ENCODE measurements around the gene VSIG10L.
A peak's percentile ranks its signal among the peaks of the same experiment; 100 is the strongest.

Gene VSIG10L

DNA sequence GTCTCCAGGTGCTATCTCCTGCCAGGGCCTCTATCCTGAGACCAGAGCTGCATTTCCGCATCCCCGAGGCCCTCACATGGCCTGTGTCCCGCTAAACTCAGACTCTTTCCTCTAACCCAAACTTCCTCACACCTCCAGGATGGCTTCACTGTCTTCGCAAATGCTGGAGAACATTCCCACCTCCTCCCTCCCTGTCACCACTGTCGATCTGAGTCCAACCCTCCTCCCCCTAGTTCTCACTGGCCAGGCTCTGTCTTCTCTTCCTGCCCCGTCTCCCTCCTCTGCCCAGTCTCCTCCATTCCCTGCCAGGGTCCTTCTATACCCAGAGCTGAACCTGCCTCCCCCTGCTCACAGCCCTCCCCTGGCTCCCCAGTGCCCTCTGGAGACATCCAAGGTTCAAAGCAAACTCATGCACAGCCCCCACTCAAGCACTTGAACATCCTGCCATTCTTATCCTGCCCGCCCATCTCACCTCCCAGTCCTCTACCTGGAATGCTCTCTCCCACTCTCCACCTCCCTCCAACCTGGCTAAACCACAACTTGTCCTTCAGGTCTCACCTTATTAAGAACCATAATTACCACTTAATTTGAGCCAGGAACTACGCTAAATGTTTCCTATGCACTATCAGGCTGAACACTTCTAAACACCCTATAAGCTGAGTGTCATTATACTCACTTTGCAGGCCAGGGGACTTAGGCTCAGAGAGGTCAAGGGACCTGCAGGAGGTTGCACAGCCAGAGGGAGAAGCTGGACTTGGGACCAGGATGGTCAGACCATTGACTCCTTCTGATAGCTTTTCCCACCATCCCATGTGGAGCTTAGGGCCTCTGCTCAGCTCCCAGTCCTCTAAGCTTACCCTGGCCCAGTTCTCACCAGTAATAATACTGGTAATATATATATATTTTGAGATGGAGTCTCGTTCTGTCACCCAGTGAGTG lies 961 bp upstream of the VSIG10L start:
- Histone ChIP-seq H2BK120ac (ENCODE audit: insufficient read depth, low read length, poor library complexity) (no peak overlapping the region), H3K79me2 (ENCODE audit: control insufficient read depth, insufficient read depth, low read length, poor library complexity) (no peaks in the 10 kb centered on the region), H4K8ac (ENCODE audit: low read depth, low read length) (no peak overlapping the region), H3K4ac (ENCODE audit: low read depth, low read length) (no peak overlapping the region), H3K4me3 (ENCODE audit: low read depth, low read length) (no peak overlapping the region), H3K9me3 (ENCODE audit: insufficient read depth, low read depth, low read length) (no peaks in the 10 kb centered on the region), H3K23ac (ENCODE audit: low read length) (no peak overlapping the region), H2AK5ac (ENCODE audit: low read length) (no peak overlapping the region), H4K12ac (ENCODE audit: low read depth, low read length) (no peak overlapping the region), H2AFZ (ENCODE audit: insufficient read depth, low read length, poor library complexity) (no peak overlapping the region), H3K18ac (ENCODE audit: low read length) (no peak overlapping the region), H2BK12ac (ENCODE audit: low read length) (no peak overlapping the region), H3K79me1 (ENCODE audit: low read length) (peaks cover 7% of the 10 kb centered on the region), H3K36me3 (ENCODE audit: control insufficient read depth in 1 of 2, insufficient read depth in 2 of 2, low read length in 2 of 2) (peaks cover 12 to 16% of the 10 kb centered on the region in 2 experiments), H4K91ac (ENCODE audit: low read depth, low read length) (no peak overlapping the region), H3K9ac (ENCODE audit: low read length) (no peak overlapping the region), H2BK5ac (ENCODE audit: low read depth, low read length, poor library complexity) (no peak overlapping the region), H3K27ac (ENCODE audit: low read depth, low read length) (no peak overlapping the region), H3K4me2 (ENCODE audit: low read length) (no peak overlapping the region), H3K4me1 (ENCODE audit: control insufficient read depth in 1 of 2, insufficient read depth in 2 of 2, low read length in 2 of 2) (peaks cover 2 to 7% of the 10 kb centered on the region in 2 experiments), H3K27me3 (ENCODE audit: insufficient read depth, low read length) (peaks cover 9% of the 10 kb centered on the region), H3K14ac (ENCODE audit: low read length) (no peak overlapping the region)
- WGBS (ENCODE audit: extremely low coverage, insufficient coverage, insufficient read length): no CpG with 5 or more reads among the region's 9 CpGs
- no peak for DNase-seq

DNA sequence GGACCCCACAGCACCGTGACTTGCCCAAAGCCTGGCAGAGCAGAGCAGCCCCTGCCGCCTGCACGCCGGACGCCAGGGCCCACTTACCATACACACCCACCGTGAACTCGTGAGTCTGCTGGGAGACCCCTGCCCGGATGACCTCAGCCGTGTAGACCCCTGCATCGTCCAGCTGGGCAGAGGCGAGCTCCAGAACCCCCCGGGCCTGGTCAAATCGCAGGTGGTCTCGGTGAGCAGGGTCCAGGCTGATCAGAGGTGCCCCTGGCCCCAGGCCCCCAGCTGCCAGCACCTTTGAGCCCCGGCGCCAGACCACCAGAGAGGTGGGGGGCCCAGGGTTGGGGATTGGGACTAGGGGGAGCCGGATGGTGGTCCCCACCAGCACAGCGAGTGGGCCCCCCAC lies 873 bp downstream of the VSIG10L start:
- Histone ChIP-seq H3K9ac (ENCODE audit: low read length) (no peak overlapping the region), H4K91ac (ENCODE audit: low read depth, low read length) (no peak overlapping the region), H3K27ac (ENCODE audit: low read depth, low read length) (no peak overlapping the region), H3K79me1 (ENCODE audit: low read length) (peaks cover 7% of the 10 kb centered on the region), H3K79me2 (ENCODE audit: control insufficient read depth, insufficient read depth, low read length, poor library complexity) (no peaks in the 10 kb centered on the region), H3K36me3 (ENCODE audit: control insufficient read depth in 1 of 2, insufficient read depth in 2 of 2, low read length in 2 of 2) (peaks cover 7 to 10% of the 10 kb centered on the region in 2 experiments), H3K4me3 (ENCODE audit: low read depth, low read length) (no peak overlapping the region), H3K4me2 (ENCODE audit: low read length) (no peak overlapping the region), H3K18ac (ENCODE audit: low read length) (no peak overlapping the region), H3K14ac (ENCODE audit: low read length) (no peak overlapping the region), H3K9me3 (ENCODE audit: insufficient read depth, low read depth, low read length) (no peaks in the 10 kb centered on the region), H4K12ac (ENCODE audit: low read depth, low read length) (no peak overlapping the region), H2AFZ (ENCODE audit: insufficient read depth, low read length, poor library complexity) (no peak overlapping the region), H2AK5ac (ENCODE audit: low read length) (no peak overlapping the region), H2BK120ac (ENCODE audit: insufficient read depth, low read length, poor library complexity) (no peak overlapping the region), H4K8ac (ENCODE audit: low read depth, low read length) (no peak overlapping the region), H2BK12ac (ENCODE audit: low read length) (no peak overlapping the region), H3K4me1 (ENCODE audit: control insufficient read depth in 1 of 2, insufficient read depth in 2 of 2, low read length in 2 of 2) (peaks cover 2 to 7% of the 10 kb centered on the region in 2 experiments), H2BK5ac (ENCODE audit: low read depth, low read length, poor library complexity) (no peak overlapping the region), H3K23ac (ENCODE audit: low read length) (no peak overlapping the region), H3K4ac (ENCODE audit: low read depth, low read length) (no peak overlapping the region), H3K27me3 (ENCODE audit: insufficient read depth, low read length) (peaks cover 9% of the 10 kb centered on the region)
- no peak for DNase-seq
- WGBS (ENCODE audit: extremely low coverage, insufficient coverage, insufficient read length): no CpG with 5 or more reads among the region's 18 CpGs

DNA sequence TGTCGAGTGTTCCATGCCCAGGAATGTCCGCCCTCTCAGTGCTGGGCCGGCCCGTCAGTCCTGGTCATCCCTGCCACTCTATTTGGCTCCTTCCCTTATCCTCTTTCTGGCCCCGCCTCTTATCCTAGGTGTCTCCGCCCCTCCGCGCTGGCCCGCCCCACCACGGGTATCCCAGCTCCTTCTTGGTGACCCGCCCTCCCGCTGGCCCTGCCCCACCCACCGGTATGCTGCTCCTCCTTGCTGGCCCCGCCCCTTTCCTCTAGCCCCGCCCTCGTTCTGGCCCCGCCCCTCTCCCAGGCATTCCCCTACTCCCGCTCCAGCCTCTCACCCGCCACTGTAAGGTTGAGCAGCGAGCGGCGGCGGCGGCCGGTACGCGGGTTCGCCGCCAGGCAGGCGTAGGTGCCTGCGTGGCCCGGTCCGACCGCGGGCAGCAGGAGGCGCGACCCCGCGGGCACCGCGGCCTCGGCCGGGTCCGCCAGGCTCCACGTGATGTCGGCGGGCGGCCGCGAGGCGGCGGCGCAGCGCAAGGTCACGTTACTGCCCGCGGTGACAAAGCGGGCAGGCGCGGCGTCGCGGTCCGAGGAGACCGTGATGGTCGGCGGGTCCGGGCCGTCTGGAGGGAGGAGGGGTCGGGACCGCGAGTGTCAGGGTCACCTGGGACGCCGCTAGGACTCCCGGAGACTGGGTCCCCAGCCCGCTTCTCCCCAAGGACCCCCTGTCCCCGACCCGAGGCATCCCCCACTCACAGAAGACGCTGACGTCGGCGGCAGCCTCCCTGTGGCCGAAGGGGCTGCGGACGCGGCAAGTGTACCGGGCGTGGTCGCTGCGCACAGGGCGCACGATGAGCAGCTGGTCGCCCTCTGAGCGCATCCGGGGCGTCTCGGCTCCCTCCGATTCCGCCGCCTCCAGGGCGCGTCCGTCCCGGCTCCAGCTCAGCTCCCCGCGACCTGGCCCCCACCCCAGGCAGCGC lies 2.0 kb downstream of the VSIG10L start:
- no peak overlapping the region for H2BK5ac ChIP-seq (ENCODE audit: low read depth, low read length, poor library complexity)
- peaks cover 7% of the 10 kb centered on the region for H3K79me1 ChIP-seq (ENCODE audit: low read length)
- no peak overlapping the region for H3K4ac ChIP-seq (ENCODE audit: low read depth, low read length)
- no peaks in the 10 kb centered on the region for H3K79me2 ChIP-seq (ENCODE audit: control insufficient read depth, insufficient read depth, low read length, poor library complexity)
- peak; percentile 96 for DNase-seq
- no peak overlapping the region for H3K9ac ChIP-seq (ENCODE audit: low read length)
- peak overlapping the region; percentile 61 for H3K4me3 ChIP-seq (ENCODE audit: low read depth, low read length)
- no peak overlapping the region for H3K27ac ChIP-seq (ENCODE audit: low read depth, low read length)
- H4K8ac ChIP-seq (ENCODE audit: low read depth, low read length): peak overlapping the region; percentile 75
- peaks cover 4 to 5% of the 10 kb centered on the region in 2 experiments for H3K36me3 ChIP-seq (ENCODE audit: control insufficient read depth in 1 of 2, insufficient read depth in 2 of 2, low read length in 2 of 2)
- peak overlapping the region; percentile 47 for H3K18ac ChIP-seq (ENCODE audit: low read length)
- no peak overlapping the region for H2BK12ac ChIP-seq (ENCODE audit: low read length)
- WGBS (ENCODE audit: extremely low coverage, insufficient coverage, insufficient read length): no CpG with 5 or more reads among the region's 107 CpGs
- H2AK5ac ChIP-seq (ENCODE audit: low read length): no peak overlapping the region
- peak overlapping the region; percentile 64 for H2AFZ ChIP-seq (ENCODE audit: insufficient read depth, low read length, poor library complexity)
- no peaks in the 10 kb centered on the region for H3K9me3 ChIP-seq (ENCODE audit: insufficient read depth, low read depth, low read length)
- H3K23ac ChIP-seq (ENCODE audit: low read length): no peak overlapping the region
- H3K4me1 ChIP-seq (ENCODE audit: control insufficient read depth in 1 of 2, insufficient read depth in 2 of 2, low read length in 2 of 2): peaks cover 2 to 7% of the 10 kb centered on the region in 2 experiments
- H4K12ac ChIP-seq (ENCODE audit: low read depth, low read length): peak overlapping the region; percentile 56
- H3K27me3 ChIP-seq (ENCODE audit: insufficient read depth, low read length): peaks cover 9% of the 10 kb centered on the region
- H2BK120ac ChIP-seq (ENCODE audit: insufficient read depth, low read length, poor library complexity): no peak overlapping the region
- no peak overlapping the region for H4K91ac ChIP-seq (ENCODE audit: low read depth, low read length)
- peak overlapping the region; percentile 83 for H3K4me2 ChIP-seq (ENCODE audit: low read length)
- H3K14ac ChIP-seq (ENCODE audit: low read length): no peak overlapping the region

DNA sequence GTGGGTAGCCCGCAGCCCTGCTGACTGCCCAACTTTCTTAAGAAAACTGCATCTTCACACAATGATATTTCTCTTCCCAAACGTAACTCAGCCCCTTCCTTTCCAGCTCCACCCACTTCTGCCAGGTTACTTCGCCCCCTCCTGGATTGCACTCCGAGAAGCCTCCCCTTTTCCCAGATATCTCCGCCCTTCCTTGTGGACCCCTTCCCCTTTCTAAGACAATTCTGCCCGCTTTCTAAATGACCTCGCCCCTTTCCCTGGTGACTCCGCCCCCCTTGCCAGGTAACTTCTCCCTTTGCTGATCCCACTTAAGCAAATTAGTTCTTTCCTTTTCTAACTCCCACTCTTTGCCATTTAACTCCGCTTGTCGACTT lies 2.6 kb downstream of the VSIG10L start:
- H4K91ac ChIP-seq (ENCODE audit: low read depth, low read length): no peak overlapping the region
- no peak overlapping the region for H4K12ac ChIP-seq (ENCODE audit: low read depth, low read length)
- H3K4me1 ChIP-seq (ENCODE audit: control insufficient read depth in 1 of 2, insufficient read depth in 2 of 2, low read length in 2 of 2): peaks cover 2 to 7% of the 10 kb centered on the region in 2 experiments
- H2AK5ac ChIP-seq (ENCODE audit: low read length): no peak overlapping the region
- no peak overlapping the region for H2BK12ac ChIP-seq (ENCODE audit: low read length)
- H2BK120ac ChIP-seq (ENCODE audit: insufficient read depth, low read length, poor library complexity): no peak overlapping the region
- no peak overlapping the region for H3K14ac ChIP-seq (ENCODE audit: low read length)
- H3K27ac ChIP-seq (ENCODE audit: low read depth, low read length): no peak overlapping the region
- no peak for DNase-seq
- no peaks in the 10 kb centered on the region for H3K9me3 ChIP-seq (ENCODE audit: insufficient read depth, low read depth, low read length)
- no peak overlapping the region for H3K23ac ChIP-seq (ENCODE audit: low read length)
- H3K18ac ChIP-seq (ENCODE audit: low read length): no peak overlapping the region
- no CpG with 5 or more reads among the region's 10 CpGs for WGBS (ENCODE audit: extremely low coverage, insufficient coverage, insufficient read length)
- H3K36me3 ChIP-seq (ENCODE audit: control insufficient read depth in 1 of 2, insufficient read depth in 2 of 2, low read length in 2 of 2): no peaks in the 10 kb centered on the region
- H3K4me2 ChIP-seq (ENCODE audit: low read length): peak overlapping the region; percentile 65
- peak overlapping the region; percentile 49 for H4K8ac ChIP-seq (ENCODE audit: low read depth, low read length)
- H2BK5ac ChIP-seq (ENCODE audit: low read depth, low read length, poor library complexity): no peak overlapping the region
- H3K27me3 ChIP-seq (ENCODE audit: insufficient read depth, low read length): peaks cover 9% of the 10 kb centered on the region
- H3K4me3 ChIP-seq (ENCODE audit: low read depth, low read length): peak overlapping the region; percentile 74
- H3K79me2 ChIP-seq (ENCODE audit: control insufficient read depth, insufficient read depth, low read length, poor library complexity): no peaks in the 10 kb centered on the region
- H3K9ac ChIP-seq (ENCODE audit: low read length): no peak overlapping the region
- H3K79me1 ChIP-seq (ENCODE audit: low read length): peaks cover 7% of the 10 kb centered on the region
- H3K4ac ChIP-seq (ENCODE audit: low read depth, low read length): no peak overlapping the region
- peak overlapping the region; percentile 97 for H2AFZ ChIP-seq (ENCODE audit: insufficient read depth, low read length, poor library complexity)

Data from trophoblast cell (in vitro differentiated cells and primary cell).